UCSD-AML1 (cell line): ENCODE data around the gene ZNF425.
"Not testable (repeated sequence)": the region's sequence is repeated elsewhere in the genome, so short reads cannot be mapped to it uniquely, and the experiment has no call there.

Experiments used
- DNase-seq: peaks from one replicate; lab custom pipeline; 2025; ENCODE audit not compliant: unreplicated experiment; lab: John Stamatoyannopoulos, UW

Gene ZNF425

GRCh38 chr7:149133028-149133710 is 7.0 kb upstream of the ZNF425 start:
- DNase-seq: no peak

GRCh38 chr7:149130572-149131198 is 4.6 kb upstream of the ZNF425 start:
- DNase-seq: no peak

GRCh38 chr7:149126662-149127266 is 640 bp upstream of the ZNF425 start:
- peak; percentile 60 for DNase-seq

- DNase-seq: peak; percentile 22
These were observed 798 bp downstream of the ZNF425 start for GRCh38 chr7:149125189-149125862.

- no peak for DNase-seq
These were observed 16.2 kb downstream of the ZNF425 start for GRCh38 chr7:149109969-149110368.

- no peak for DNase-seq
These were observed 21.4 kb downstream of the ZNF425 start for GRCh38 chr7:149104749-149105148.

- no peak for DNase-seq
These were observed 21.9 kb downstream of the ZNF425 start for GRCh38 chr7:149104214-149104613.

GRCh38 chr7:149103424-149103823 is 22.7 kb downstream of the ZNF425 start:
- no peak for DNase-seq

GRCh38 chr7:149102666-149103065 is 23.5 kb downstream of the ZNF425 start:
- DNase-seq: no peak

GRCh38 chr7:149100821-149101220 is 25.3 kb downstream of the ZNF425 start:
- DNase-seq: no peak

GRCh38 chr7:149099058-149099457 is 27.1 kb downstream of the ZNF425 start:
- no peak for DNase-seq

- no peak for DNase-seq
These were observed 29.0 kb downstream of the ZNF425 start for GRCh38 chr7:149097088-149097487.

- no peak for DNase-seq
These were observed 32.9 kb downstream of the ZNF425 start for GRCh38 chr7:149093228-149093627.

GRCh38 chr7:149092244-149092643 is 33.9 kb downstream of the ZNF425 start:
- DNase-seq: not testable (repeated sequence)

- DNase-seq: peak; percentile 84
These were observed 35.5 kb downstream of the ZNF425 start, which contains the start of gene ZNF786 for GRCh38 chr7:149090397-149091195. Gene ZNF786 (minus strand): TSS chr7:149090718. CDS start chr7:149090640, 78 bp downstream.

GRCh38 chr7:149087376-149087775 is 38.7 kb downstream of the ZNF425 start:
- DNase-seq: no peak

- DNase-seq: no peak
These were observed 40.3 kb downstream of the ZNF425 start for GRCh38 chr7:149085866-149086265.

GRCh38 chr7:149084407-149084806 is 41.7 kb downstream of the ZNF425 start:
- DNase-seq: no peak

- DNase-seq: no peak
These were observed 44.2 kb downstream of the ZNF425 start for GRCh38 chr7:149081914-149082313.

- no peak for DNase-seq
These were observed 48.5 kb downstream of the ZNF425 start for GRCh38 chr7:149077594-149077993.

- DNase-seq: no peak
These were observed 50.8 kb downstream of the ZNF425 start for GRCh38 chr7:149075286-149075685.
